Progenitor cell of endocrine pancreas (in vitro differentiated cells): ENCODE measurements around the gene TAS2R1. TPM values are rescaled to one million over a fixed set of nuclear protein-coding genes. Genes with fewer than 3 reads are reported as not detected.

Source experiments
- DNase-seq: peaks from one replicate; pipeline ENCODE4 v3.0.0; 2021; ENCODE audit warnings: low spot score; ENCODE audit not compliant: unreplicated experiment
- H3K27ac Mint-ChIP-seq: 2 replicates; pipeline ENCODE4 v1.8.0; 2021; ENCODE audit warnings: mild to moderate bottlenecking, moderate library complexity, mixed read lengths
- H3K27me3 Mint-ChIP-seq: 2 replicates; pipeline ENCODE4 v1.8.0; 2021; ENCODE audit warnings: mixed read lengths
- H3K36me3 Mint-ChIP-seq: 2 replicates; pipeline ENCODE4 v1.8.0; 2022; ENCODE audit warnings: mixed read lengths; ENCODE audit not compliant: insufficient read depth
- H3K4me1 Mint-ChIP-seq: 2 replicates; pipeline ENCODE4 v1.8.0; 2021; ENCODE audit warnings: low read depth, mixed read lengths
- H3K4me3 Mint-ChIP-seq: 2 replicates; pipeline ENCODE4 v1.8.0; 2021; ENCODE audit warnings: low read depth, mild to moderate bottlenecking, moderate library complexity, mixed read lengths
- H3K9me3 Mint-ChIP-seq: 2 replicates; pipeline ENCODE4 v1.8.0; 2021; ENCODE audit warnings: low read depth, mixed read lengths
- total RNA-seq: library from RNA; stranded (reverse); gene quantifications from 2 replicates; pipeline ENCODE4 v1.2.1, GENCODE V29; 2021
- TF ChIP-seq, protein P1 (sequence below): fragments of 200-600 bp; sonication (generic); IDR thresholded peaks from one replicate; pipeline ENCODE4 v1.5.0; 2021; ENCODE audit warnings: antibody characterized with exemption, mild to moderate bottlenecking; ENCODE audit not compliant: unreplicated experiment

The TAS2R1 gene
- total RNA-seq, 1 donor from 2014 or later: 0.22 TPM

DNA sequence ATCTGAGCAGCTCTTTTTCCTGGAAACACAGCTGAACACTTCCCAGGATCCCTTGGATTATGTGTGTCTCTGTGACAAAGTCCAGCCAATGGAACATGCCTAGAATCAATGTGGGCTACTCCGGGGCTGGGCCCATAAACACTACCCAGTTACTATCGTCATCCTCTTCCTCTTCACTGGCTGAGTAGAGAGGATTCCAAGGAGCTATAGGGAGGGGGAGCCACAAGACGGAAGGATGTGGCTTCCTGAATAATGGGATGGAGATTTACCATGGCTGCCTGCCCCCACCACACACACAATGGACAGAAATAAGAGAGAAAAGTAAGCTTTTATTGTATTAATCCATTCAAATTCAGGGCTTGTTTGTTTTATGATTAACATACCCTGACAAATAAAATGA, 22.1 kb upstream of the TAS2R1 start:
- TF ChIP-seq, protein P1, sequence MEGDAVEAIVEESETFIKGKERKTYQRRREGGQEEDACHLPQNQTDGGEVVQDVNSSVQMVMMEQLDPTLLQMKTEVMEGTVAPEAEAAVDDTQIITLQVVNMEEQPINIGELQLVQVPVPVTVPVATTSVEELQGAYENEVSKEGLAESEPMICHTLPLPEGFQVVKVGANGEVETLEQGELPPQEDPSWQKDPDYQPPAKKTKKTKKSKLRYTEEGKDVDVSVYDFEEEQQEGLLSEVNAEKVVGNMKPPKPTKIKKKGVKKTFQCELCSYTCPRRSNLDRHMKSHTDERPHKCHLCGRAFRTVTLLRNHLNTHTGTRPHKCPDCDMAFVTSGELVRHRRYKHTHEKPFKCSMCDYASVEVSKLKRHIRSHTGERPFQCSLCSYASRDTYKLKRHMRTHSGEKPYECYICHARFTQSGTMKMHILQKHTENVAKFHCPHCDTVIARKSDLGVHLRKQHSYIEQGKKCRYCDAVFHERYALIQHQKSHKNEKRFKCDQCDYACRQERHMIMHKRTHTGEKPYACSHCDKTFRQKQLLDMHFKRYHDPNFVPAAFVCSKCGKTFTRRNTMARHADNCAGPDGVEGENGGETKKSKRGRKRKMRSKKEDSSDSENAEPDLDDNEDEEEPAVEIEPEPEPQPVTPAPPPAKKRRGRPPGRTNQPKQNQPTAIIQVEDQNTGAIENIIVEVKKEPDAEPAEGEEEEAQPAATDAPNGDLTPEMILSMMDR: no peak
- no peak overlapping the region for H3K4me3 Mint-ChIP-seq
- no peaks in the 10 kb centered on the region for H3K4me1 Mint-ChIP-seq
- no peaks in the 10 kb centered on the region for H3K9me3 Mint-ChIP-seq
- no peak overlapping the region for H3K27ac Mint-ChIP-seq
- DNase-seq: no peak
- H3K36me3 Mint-ChIP-seq: no peaks in the 10 kb centered on the region
- no peaks in the 10 kb centered on the region for H3K27me3 Mint-ChIP-seq

DNA sequence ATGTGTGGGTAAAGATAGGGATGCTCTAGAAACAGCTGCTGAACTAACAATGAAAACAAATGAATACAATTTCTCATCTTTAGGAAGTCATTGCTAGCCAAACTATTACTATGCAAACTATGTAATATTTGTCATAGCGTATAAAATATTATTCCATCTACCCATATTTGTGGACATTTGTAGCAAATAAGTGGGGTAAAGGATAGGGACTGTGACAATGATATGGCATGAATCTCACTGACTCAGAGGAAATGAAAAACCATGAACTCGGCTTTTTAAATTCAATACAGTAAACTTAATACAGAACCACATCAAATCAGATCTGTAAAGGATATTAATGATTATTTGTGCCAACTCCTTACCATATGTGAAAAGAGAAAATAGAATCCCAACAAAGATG, 16.7 kb upstream of the TAS2R1 start:
- no peaks in the 10 kb centered on the region for H3K9me3 Mint-ChIP-seq
- TF ChIP-seq, protein P1: no peak
- no peaks in the 10 kb centered on the region for H3K27me3 Mint-ChIP-seq
- H3K36me3 Mint-ChIP-seq: no peaks in the 10 kb centered on the region
- no peak overlapping the region for H3K4me3 Mint-ChIP-seq
- DNase-seq: no peak
- no peak overlapping the region for H3K27ac Mint-ChIP-seq
- H3K4me1 Mint-ChIP-seq: no peaks in the 10 kb centered on the region

DNA sequence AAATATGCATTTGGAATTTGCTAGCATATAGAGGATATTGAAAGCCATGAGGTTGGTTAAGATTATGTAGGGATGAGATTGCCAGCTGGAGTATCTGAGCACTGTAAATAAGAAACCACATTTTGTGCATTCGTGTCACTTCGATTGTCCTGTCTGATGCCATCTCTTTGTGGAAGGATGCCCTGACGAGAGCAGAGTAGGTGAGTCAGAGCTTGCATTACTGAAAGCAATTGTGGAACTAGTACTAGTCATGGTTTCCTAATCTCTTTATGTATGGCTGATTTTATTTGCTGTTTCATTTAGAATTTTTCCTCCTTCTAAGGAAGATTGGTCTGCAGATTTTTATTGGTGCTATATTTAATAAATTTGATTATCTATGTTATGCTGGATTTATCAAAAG, 14.5 kb upstream of the TAS2R1 start:
- no peak for DNase-seq
- Mint-ChIP-seq H3K27ac (no peak overlapping the region), H3K9me3 (no peaks in the 10 kb centered on the region), H3K4me3 (no peak overlapping the region), H3K4me1 (no peaks in the 10 kb centered on the region), H3K27me3 (no peaks in the 10 kb centered on the region), H3K36me3 (no peaks in the 10 kb centered on the region)
- TF ChIP-seq, protein P1: no peak

DNA sequence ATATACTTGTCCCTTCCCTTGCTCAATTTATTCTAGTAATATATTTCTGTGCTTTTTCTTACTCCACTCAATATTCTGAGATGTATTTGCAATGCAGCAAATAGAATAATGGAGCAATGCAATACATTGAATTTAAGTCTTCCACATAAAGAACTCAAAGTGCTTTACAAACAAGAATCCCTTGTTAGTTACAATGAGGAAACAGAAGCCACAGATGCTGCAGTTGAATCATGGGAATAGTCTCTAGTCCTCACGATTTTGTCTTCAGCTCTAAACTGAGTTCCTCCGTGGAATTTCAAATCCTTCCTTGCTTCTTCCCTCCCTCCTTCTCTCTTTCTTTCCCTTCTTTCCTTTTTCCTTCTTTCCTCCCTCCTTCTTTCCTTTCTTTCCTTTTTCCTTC, 12.5 kb upstream of the TAS2R1 start:
- no peaks in the 10 kb centered on the region for H3K27me3 Mint-ChIP-seq
- TF ChIP-seq, protein P1: no peak
- no peak for DNase-seq
- no peaks in the 10 kb centered on the region for H3K4me1 Mint-ChIP-seq
- no peak overlapping the region for H3K27ac Mint-ChIP-seq
- H3K36me3 Mint-ChIP-seq: no peaks in the 10 kb centered on the region
- no peak overlapping the region for H3K4me3 Mint-ChIP-seq
- H3K9me3 Mint-ChIP-seq: peaks cover 4% of the 10 kb centered on the region

- no peak overlapping the region for H3K4me3 Mint-ChIP-seq
- no peak overlapping the region for H3K27ac Mint-ChIP-seq
- H3K27me3 Mint-ChIP-seq: no peaks in the 10 kb centered on the region
- H3K4me1 Mint-ChIP-seq: no peaks in the 10 kb centered on the region
- H3K36me3 Mint-ChIP-seq: no peaks in the 10 kb centered on the region
- TF ChIP-seq, protein P1: no peak
- DNase-seq: no peak
- peaks cover 9% of the 10 kb centered on the region for H3K9me3 Mint-ChIP-seq
Measured at GRCh38 chr5:9641806-9642355, 11.7 kb upstream of the TAS2R1 start.
